Heart left ventricle (tissue), 16 donors: ENCODE measurements around the gene EXD3. TPM values are rescaled to one million over a fixed set of nuclear protein-coding genes. Genes with fewer than 3 reads are reported as not detected.

Source experiments
- ATAC-seq, 4 donors: fragments of 200-7000 bp; cut with Tn5 transposase; one replicate each; pipeline ENCODE4 v1.9.1; 2020 to 2022; ENCODE audit warnings: moderate library complexity in 4 of 4, mild to moderate bottlenecking in 3 of 4, moderate number of reproducible peaks in 1 of 4
- DNase-seq, 5 donors: peaks; one replicate each; pipeline ENCODE4 v3.0.0-alpha.2; 2020
- H3K27ac ChIP-seq, 12 donors: fragments of 200-600 bp; sonication (generic) in 4 of 12; one replicate each; pipeline versions ENCODE4 v1.5.0 to v1.8.0; 2016 to 2022; ENCODE audit warnings: mild to moderate bottlenecking in 2 of 12
- H3K27me3 ChIP-seq, 9 donors: fragments of 200-600 bp; sonication (generic) in 2 of 9; one replicate each; pipeline versions ENCODE4 v1.5.1 to v1.8.0; 2016 to 2022; ENCODE audit warnings: mild to moderate bottlenecking in 3 of 9
- H3K36me3 ChIP-seq, 9 donors: fragments of 200-600 bp; sonication (generic) in 2 of 9; one replicate each; pipeline versions ENCODE4 v1.5.0 to v1.8.0; 2018 to 2022; ENCODE audit warnings: mild to moderate bottlenecking in 2 of 9
- H3K4me1 ChIP-seq, 12 donors: fragments of 200-600 bp; sonication (generic) in 4 of 12; one replicate each; pipeline versions ENCODE4 v1.5.0 to v1.8.0; 2016 to 2022; ENCODE audit warnings: mild to moderate bottlenecking in 3 of 12
- H3K4me3 ChIP-seq, 12 donors: fragments of 200-600 bp; sonication (generic) in 4 of 12; one replicate each; pipeline versions ENCODE4 v1.5.0 to v1.8.0; 2017 to 2022; ENCODE audit warnings: mild to moderate bottlenecking in 9 of 12, moderate library complexity in 4 of 12
- H3K9me3 ChIP-seq, 12 donors: fragments of 200-600 bp; sonication (generic) in 4 of 12; one replicate each; pipeline versions ENCODE4 v1.5.0 to v1.8.0; 2016 to 2022; ENCODE audit warnings: mild to moderate bottlenecking in 1 of 12
- POLR2A ChIP-seq, 2 donors: fragments of 450-650 bp; IDR thresholded peaks; one replicate each; pipeline ENCODE4 v1.6.1; 2017; ENCODE audit warnings: antibody characterized with exemption in 2 of 2, mild to moderate bottlenecking in 2 of 2, moderate library complexity in 2 of 2
- WGBS, 4 donors: extraction: QIAGEN DNeasy Blood & Tissue Kit in 2 of 4; methylation state at CpG; one replicate each; pipeline versions ENCODE4 v1.1.5 to v1.1.7; 2013 to 2018; 5-methylcytosine and 5-hydroxymethylcytosine counted together
- intact Hi-C, 10 donors: fragments of 100-400 bp; cut with DNase I; formaldehyde crosslinking; loops; one replicate each; pipeline versions ENCODE4 v1.11.1 to v1.14.2; 2022
- polyA plus RNA-seq, 2 donors: library from polyadenylated mRNA; stranded (reverse); fragments of 200-250 nt; gene quantifications; one replicate each; pipeline ENCODE4 v1.2.3, GENCODE V29; 2013
- total RNA-seq, 9 donors: library from RNA; depleted of rRNA in 2 of 9; stranded (reverse); fragments of >200 nt in 2 of 9; fragmentation: NEBNext Ultra II Directional in 3 of 9; extraction: Animal tissue kit (Norgen Biotek cat#: 25700) in 3 of 9; gene quantifications; one replicate each; pipeline versions ENCODE4 v1.1.0 to v1.2.4, GENCODE V29; 2016 to 2023
- TF ChIP-seq, protein P1 (sequence below), 12 donors: fragments of 200-600 bp; sonication (generic) in 4 of 12; IDR thresholded peaks; one replicate each; pipeline versions ENCODE4 v1.5.0 to v1.8.0; 2018 to 2022; ENCODE audit warnings: antibody characterized with exemption in 12 of 12, mild to moderate bottlenecking in 5 of 12
- donor health status: ischemic (EF 13 %, LVEDD 7.1; RV severe dilation, severe dysfunction).
- donor health status: healthy with polysubstance abuse.
- donor health status: DM: no; HTN: yes; CAD: no.
- donor health status: DM: no; HTN: no; CAD: no.
- donor health status: ischemic (EF 25% LVEDD 6.9; RV normal size, moderate dysfunction).
- donor health status: ischemic (EF 25% LVEDD 5.7; RV mildly dilated, moderate dysfunction).
- donor health status: healthy.
- donor health status: DM: yes; HTN: yes; CAD: no.
- donor health status: ischemic (EF 35%, LVEDD 5.7; RV mildly dilated, moderate dysfunction).
- donor health status: nonischemic (EF 11% LVEDD 7.7; RV severe dilation, severe dysfunction).
- donor health status: DM: yes; HTN: yes; CAD: no.
- donor health status: PGD.
- donor health status: ischemic (EF 29% LVEDD 5.4; RV normal size, mild dysfunction).
- donor health status: nonischemic (EF 23%, LVEDD 6.1; RV moderate dilation, normal function).

Gene EXD3
- total and polyA plus RNA-seq, 11 donors = 4.1 to 15.2 (median 8.6) TPM

DNA sequence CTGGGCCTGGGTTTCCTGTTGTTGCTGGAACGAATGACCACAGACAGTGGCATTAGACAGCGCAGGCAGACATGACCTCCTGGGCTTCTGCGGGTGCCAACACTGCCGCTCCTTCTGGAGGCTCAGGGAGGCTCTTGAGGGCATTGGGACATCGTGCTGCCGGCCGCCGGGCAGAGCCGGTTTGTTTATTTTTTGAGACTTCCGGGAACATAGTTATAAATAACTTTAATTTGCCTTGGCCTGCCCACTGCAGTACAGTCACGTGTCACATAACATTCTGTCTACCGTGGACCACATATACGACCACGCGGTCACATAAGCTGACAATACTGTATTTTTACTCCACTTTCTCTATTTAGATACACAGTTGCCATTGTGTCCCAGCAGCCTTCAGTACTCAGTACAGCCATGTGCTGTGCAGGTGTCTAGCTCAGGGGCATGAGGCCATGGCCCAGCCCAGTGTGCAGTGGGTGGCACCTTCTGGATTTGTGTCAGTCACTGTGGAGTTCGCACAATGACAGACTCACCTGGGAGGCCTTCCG is 153.7 kb downstream of the EXD3 start:
- intact Hi-C loops = no loop called here
- WGBS, 4 donors = 26 to 35% (median 29%) methylated on average over 16 to 17 of the region's 17 CpGs
- peak overlapping the region in 10 of 12 donors; percentile 30 to 53 (median 40) for H3K4me3 ChIP-seq
- DNase-seq (peak; percentile 47 to 80 (median 74)), ATAC-seq (peak; percentile 66 to 85 (median 78))
- H3K27ac ChIP-seq = peak overlapping the region; percentile 67 to 93 (median 82)
- peak in 1 of 2 donors; percentile 62 for TF ChIP-seq POLR2A (IDR thresholded peaks at IDR 0.05)
- TF ChIP-seq, protein P1, sequence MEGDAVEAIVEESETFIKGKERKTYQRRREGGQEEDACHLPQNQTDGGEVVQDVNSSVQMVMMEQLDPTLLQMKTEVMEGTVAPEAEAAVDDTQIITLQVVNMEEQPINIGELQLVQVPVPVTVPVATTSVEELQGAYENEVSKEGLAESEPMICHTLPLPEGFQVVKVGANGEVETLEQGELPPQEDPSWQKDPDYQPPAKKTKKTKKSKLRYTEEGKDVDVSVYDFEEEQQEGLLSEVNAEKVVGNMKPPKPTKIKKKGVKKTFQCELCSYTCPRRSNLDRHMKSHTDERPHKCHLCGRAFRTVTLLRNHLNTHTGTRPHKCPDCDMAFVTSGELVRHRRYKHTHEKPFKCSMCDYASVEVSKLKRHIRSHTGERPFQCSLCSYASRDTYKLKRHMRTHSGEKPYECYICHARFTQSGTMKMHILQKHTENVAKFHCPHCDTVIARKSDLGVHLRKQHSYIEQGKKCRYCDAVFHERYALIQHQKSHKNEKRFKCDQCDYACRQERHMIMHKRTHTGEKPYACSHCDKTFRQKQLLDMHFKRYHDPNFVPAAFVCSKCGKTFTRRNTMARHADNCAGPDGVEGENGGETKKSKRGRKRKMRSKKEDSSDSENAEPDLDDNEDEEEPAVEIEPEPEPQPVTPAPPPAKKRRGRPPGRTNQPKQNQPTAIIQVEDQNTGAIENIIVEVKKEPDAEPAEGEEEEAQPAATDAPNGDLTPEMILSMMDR (IDR thresholded peaks at IDR 0.05) = no peak
- H3K36me3 ChIP-seq = peaks cover 0 to 78% (median 51%) of the 10 kb centered on the region in 9 donors
- no peaks in the 10 kb centered on the region for H3K9me3 ChIP-seq
- H3K27me3 ChIP-seq = no peaks in the 10 kb centered on the region
- H3K4me1 ChIP-seq = peaks cover 3 to 68% (median 35%) of the 10 kb centered on the region in 12 donors

DNA sequence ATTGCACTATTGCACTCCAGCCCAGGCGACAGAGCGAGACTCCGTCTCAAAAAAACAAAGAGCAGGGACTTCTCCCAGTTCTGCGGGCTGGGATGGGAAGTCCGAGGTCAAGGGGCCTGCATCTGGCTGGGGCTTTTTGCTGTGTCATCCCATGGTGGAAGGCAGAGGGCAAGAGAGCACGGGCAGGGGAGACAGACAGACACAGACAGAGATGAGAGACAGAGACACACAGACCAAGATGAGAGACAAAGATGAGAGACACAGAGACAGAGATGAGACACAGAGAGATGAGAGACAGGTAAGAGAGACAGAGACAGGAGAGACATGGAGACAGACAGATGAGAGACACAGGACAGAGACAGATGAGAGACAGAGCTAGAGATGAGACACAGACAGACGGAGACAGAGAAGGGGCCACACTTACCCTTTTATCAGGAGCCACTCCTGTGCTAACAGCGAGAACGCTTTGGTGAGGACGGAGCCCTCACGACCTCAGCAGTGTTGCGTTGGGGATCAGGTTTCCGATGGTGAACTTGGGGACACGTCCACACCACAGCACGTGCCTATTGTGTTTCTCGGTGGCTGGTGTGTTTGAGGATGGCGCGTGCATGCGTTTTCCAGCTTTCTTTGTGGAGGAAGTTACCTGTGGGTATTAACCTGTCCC is 154.3 kb downstream of the EXD3 start:
- ATAC-seq (peak; percentile 6 to 36 (median 27)), DNase-seq (peak in 4 of 5 donors; percentile 37 to 66 (median 52))
- Histone ChIP-seq H3K36me3 (peaks cover 0 to 85% (median 58%) of the 10 kb centered on the region in 9 donors), H3K4me3 (peak overlapping the region in 10 of 12 donors; percentile 30 to 53 (median 40)), H3K4me1 (peaks cover 3 to 62% (median 30%) of the 10 kb centered on the region in 12 donors), H3K27me3 (no peaks in the 10 kb centered on the region), H3K27ac (peak overlapping the region; percentile 67 to 93 (median 82)), H3K9me3 (no peaks in the 10 kb centered on the region)
- intact Hi-C loops = no loop called here
- no peak for TF ChIP-seq POLR2A (IDR thresholded peaks at IDR 0.05)
- TF ChIP-seq, protein P1 (IDR thresholded peaks at IDR 0.05) = no peak
- WGBS, 4 donors = 46 to 66% (median 55%) methylated on average over 19 of the region's 19 CpGs

DNA sequence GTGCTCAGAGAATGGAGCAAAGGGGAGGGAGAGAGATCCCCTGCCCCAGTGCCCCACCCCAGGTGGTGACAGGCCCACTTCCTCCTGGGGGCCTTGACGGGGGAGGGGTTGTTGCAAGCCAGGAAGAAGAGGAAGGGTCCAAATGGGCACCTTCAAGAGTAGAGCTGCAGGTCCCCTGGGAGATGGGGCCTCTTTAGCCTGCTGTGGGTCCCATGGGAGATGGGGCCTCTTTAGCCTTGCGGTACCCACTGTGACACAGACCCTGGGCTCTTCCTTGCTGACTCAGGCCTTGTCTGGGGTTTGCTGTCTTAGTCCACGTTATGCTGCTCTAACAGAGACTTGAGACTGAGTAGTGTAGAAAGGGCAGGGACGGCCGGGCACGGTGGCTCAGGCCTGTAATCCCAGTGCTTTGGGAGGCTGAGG is 155.0 kb downstream of the EXD3 start:
- 84 to 93% (median 90%) methylated on average over 4 to 6 of the region's 6 CpGs for WGBS, 4 donors
- H3K4me3 ChIP-seq = peak overlapping the region in 8 of 12 donors; percentile 30 to 53 (median 43)
- H3K27ac ChIP-seq = peak overlapping the region in 11 of 12 donors; percentile 67 to 93 (median 82)
- H3K27me3 ChIP-seq = no peaks in the 10 kb centered on the region
- no peaks in the 10 kb centered on the region for H3K9me3 ChIP-seq
- peaks cover 3 to 62% (median 30%) of the 10 kb centered on the region in 12 donors for H3K4me1 ChIP-seq
- ATAC-seq (no peak), DNase-seq (peak in 1 of 5 donors; percentile 7)
- TF ChIP-seq POLR2A (IDR thresholded peaks at IDR 0.05) = no peak
- TF ChIP-seq, protein P1 (IDR thresholded peaks at IDR 0.05) = no peak
- intact Hi-C loops = no loop called here
- H3K36me3 ChIP-seq = peaks cover 0 to 83% (median 56%) of the 10 kb centered on the region in 9 donors
